Esophagus muscularis mucosa (tissue), 4 donors: ENCODE results near the gene IL22. TPM values are rescaled to one million over a fixed set of nuclear protein-coding genes. Genes with fewer than 3 reads are reported as not detected.

Source experiments
- DNase-seq: peaks from one replicate; pipeline ENCODE4 v3.0.0-alpha.2; 2017; ENCODE audit errors: extremely low spot score
- H3K27ac ChIP-seq, 4 donors: fragments of 200-600 bp; sonication (generic); replicated peaks in 1 of 4; 1 replicate in 3 of 4; 2 replicates in 1 of 4; pipeline ENCODE4 v1.5.1; 2016 to 2019; ENCODE audit warnings: mild to moderate bottlenecking in 1 of 4
- H3K27me3 ChIP-seq, 4 donors: fragments of 200-600 bp; sonication (generic); one replicate each; pipeline versions ENCODE4 v1.5.1 to v1.6.0; 2016 to 2019
- H3K36me3 ChIP-seq, 4 donors: fragments of 200-600 bp; sonication (generic); one replicate each; pipeline ENCODE4 v1.5.1; 2016 to 2019
- H3K4me1 ChIP-seq, 4 donors: fragments of 200-600 bp; sonication (generic); one replicate each; pipeline ENCODE4 v1.5.1; 2016 to 2019
- H3K4me3 ChIP-seq, 4 donors: fragments of 200-600 bp; sonication (generic); 1 replicate in 2 of 4; 2 replicates in 2 of 4; pipeline ENCODE4 v1.5.1; 2016 to 2019; ENCODE audit warnings: mild to moderate bottlenecking in 4 of 4, moderate library complexity in 1 of 4
- H3K9me3 ChIP-seq, 4 donors: fragments of 200-600 bp; sonication (generic); 1 replicate in 3 of 4; 2 replicates in 1 of 4; pipeline ENCODE4 v1.5.1; 2016 to 2019
- CTCF ChIP-seq, 3 experiments: fragments of 200-600 bp in 2 of 3; fragments of 450-650 bp in 1 of 3; sonication (generic) in 2 of 3; IDR thresholded peaks; one replicate each; pipeline ENCODE4 v1.5.1; 2017 to 2019; ENCODE audit warnings: antibody characterized with exemption in 3 of 3, mild to moderate bottlenecking in 2 of 3, moderate library complexity in 1 of 3
- EP300 ChIP-seq: sonication (generic); formaldehyde crosslinking; IDR thresholded peaks from one replicate; pipeline ENCODE4 v1.6.1; 2017; ENCODE audit warnings: antibody characterized with exemption
- POLR2A ChIP-seq: fragments of 450-650 bp; IDR thresholded peaks from one replicate; pipeline ENCODE4 v1.6.1; 2017; ENCODE audit warnings: antibody characterized with exemption, moderate library complexity, mild to moderate bottlenecking, low read depth
- POLR2AphosphoS5 ChIP-seq, 2 donors: sonication (generic); formaldehyde crosslinking; IDR thresholded peaks; one replicate each; pipeline ENCODE4 v1.6.1; 2017; ENCODE audit warnings: antibody characterized with exemption in 2 of 2
- WGBS: methylation state at CpG from one replicate; pipeline ENCODE4 v1.1.5; 2018; 5-methylcytosine and 5-hydroxymethylcytosine counted together
- intact Hi-C: fragments of 100-400 bp; cut with DNase I; formaldehyde crosslinking; loops from one replicate; pipeline ENCODE4 v1.15.1; 2023
- total RNA-seq, 4 donors: library from RNA; depleted of rRNA; stranded (reverse); fragments of >200 nt; gene quantifications; one replicate each; pipeline versions ENCODE4 v1.1.0 to v1.2.1, GENCODE V29; 2016

IL22 gene
- total RNA-seq, 4 donors from 2014 or later = not detected

GRCh38 chr12:68269779-68270178 is 16.4 kb upstream of the IL22 start:
- no peaks in the 10 kb centered on the region for H3K4me1 ChIP-seq
- no peaks in the 10 kb centered on the region for H3K27me3 ChIP-seq
- intact Hi-C loops = no loop called here
- no peaks in the 10 kb centered on the region for H3K9me3 ChIP-seq
- WGBS = 97% methylated on average over 2 of the region's 2 CpGs
- TF ChIP-seq POLR2A (no peak), POLR2AphosphoS5 (IDR thresholded peaks at IDR 0.05) (no peak), EP300 (no peak), CTCF (IDR thresholded peaks at IDR 0.05) (no peak)
- H3K27ac ChIP-seq = no peak overlapping the region
- no peak for DNase-seq
- H3K36me3 ChIP-seq = no peaks in the 10 kb centered on the region
- no peak overlapping the region for H3K4me3 ChIP-seq

GRCh38 chr12:68268967-68269366 is 15.6 kb upstream of the IL22 start:
- no peak for TF ChIP-seq EP300
- TF ChIP-seq POLR2AphosphoS5 (IDR thresholded peaks at IDR 0.05) = no peak
- TF ChIP-seq CTCF (IDR thresholded peaks at IDR 0.05) = no peak
- Histone ChIP-seq H3K27ac (no peak overlapping the region), H3K36me3 (no peaks in the 10 kb centered on the region), H3K4me1 (no peaks in the 10 kb centered on the region), H3K27me3 (no peaks in the 10 kb centered on the region), H3K9me3 (no peaks in the 10 kb centered on the region), H3K4me3 (no peak overlapping the region)
- intact Hi-C loops = no loop called here
- no peak for DNase-seq

- no peak overlapping the region for H3K27ac ChIP-seq
- H3K4me1 ChIP-seq = no peaks in the 10 kb centered on the region
- intact Hi-C loops = no loop called here
- no peak for TF ChIP-seq CTCF (IDR thresholded peaks at IDR 0.05)
- TF ChIP-seq EP300 = no peak
- TF ChIP-seq POLR2AphosphoS5 (IDR thresholded peaks at IDR 0.05) = no peak
- TF ChIP-seq POLR2A = no peak
- H3K36me3 ChIP-seq = no peaks in the 10 kb centered on the region
- no peak for DNase-seq
- WGBS = 78% methylated on average over 6 of the region's 6 CpGs
- H3K27me3 ChIP-seq = no peaks in the 10 kb centered on the region
- H3K9me3 ChIP-seq = no peaks in the 10 kb centered on the region
- no peak overlapping the region for H3K4me3 ChIP-seq
Measured at GRCh38 chr12:68267892-68268396, 14.5 kb upstream of the IL22 start.

GRCh38 chr12:68264857-68265256 is 11.5 kb upstream of the IL22 start:
- Histone ChIP-seq H3K4me1 (no peaks in the 10 kb centered on the region), H3K9me3 (no peaks in the 10 kb centered on the region), H3K27me3 (no peaks in the 10 kb centered on the region), H3K36me3 (no peaks in the 10 kb centered on the region), H3K27ac (no peak overlapping the region), H3K4me3 (no peak overlapping the region)
- DNase-seq = no peak
- WGBS = 87% methylated on average over 2 of the region's 2 CpGs
- TF ChIP-seq EP300 = no peak
- TF ChIP-seq POLR2AphosphoS5 (IDR thresholded peaks at IDR 0.05) = no peak
- no peak for TF ChIP-seq CTCF (IDR thresholded peaks at IDR 0.05)
- TF ChIP-seq POLR2A = no peak
- intact Hi-C loops = no loop called here

- H3K4me3 ChIP-seq = no peak overlapping the region
- H3K36me3 ChIP-seq = no peaks in the 10 kb centered on the region
- no peaks in the 10 kb centered on the region for H3K4me1 ChIP-seq
- intact Hi-C loops = no loop called here
- no peaks in the 10 kb centered on the region for H3K9me3 ChIP-seq
- H3K27me3 ChIP-seq = no peaks in the 10 kb centered on the region
- WGBS = 92% methylated on average over 7 of the region's 7 CpGs
- TF ChIP-seq CTCF (IDR thresholded peaks at IDR 0.05) = no peak
- TF ChIP-seq POLR2AphosphoS5 (IDR thresholded peaks at IDR 0.05) = no peak
- TF ChIP-seq POLR2A = no peak
- no peak for TF ChIP-seq EP300
- no peak overlapping the region for H3K27ac ChIP-seq
- no peak for DNase-seq
Measured at GRCh38 chr12:68264158-68264855, 10.9 kb upstream of the IL22 start.
